Panc1 (cell line): Measurements from ENCODE around the gene PEX16. TPM values are rescaled to one million over a fixed set of nuclear protein-coding genes. Genes with fewer than 3 reads are reported as not detected.

ENCODE experiments used
- ATAC-seq: fragments of 200-7000 bp; cut with Tn5 transposase; 2 replicates; pipeline ENCODE4 v1.9.1; 2020; ENCODE audit warnings: mild to moderate bottlenecking, moderate library complexity
- BruUV-seq: library from RNA; stranded (reverse); fragments of 400-500 nt; replicated peaks from 2 replicates; lab custom pipeline; 2021; lab: Mats Ljungman, UMichigan
- CTCF ChIA-PET: fragments of 300-600 bp; sonication (Branson Sonifier 250); formaldehyde crosslinking; loops from one replicate; lab custom pipeline; 2022; ENCODE audit warnings: antibody characterized with exemption; lab: Charles Lee
- POLR2A ChIA-PET: fragments of 300-600 bp; sonication (Branson Sonifier 250); formaldehyde crosslinking; loops from one replicate; lab custom pipeline; 2022; ENCODE audit warnings: antibody characterized with exemption; lab: Charles Lee
- DNase-seq: peaks from one replicate; pipeline ENCODE4 v3.0.0-alpha.2; 2010; ENCODE audit warnings: low read depth, low spot score
- H3K27ac ChIP-seq: 2 replicates; pipeline ENCODE4 v1.5.1; 2011; ENCODE audit warnings: mild to moderate bottlenecking, low read length, inconsistent platforms
- H3K27me3 ChIP-seq: fragments of 200-500 bp; sonication (Bioruptor generic); 2 replicates; pipeline ENCODE4 v1.6.0; 2014; ENCODE audit warnings: low read length, inconsistent platforms; ENCODE audit not compliant: control insufficient read depth, insufficient read depth
- H3K36me3 ChIP-seq: fragments of 200-500 bp; sonication (Bioruptor generic); 2 replicates; pipeline ENCODE4 v1.5.1; 2014; ENCODE audit warnings: inconsistent platforms, mild to moderate bottlenecking, low read length, moderate library complexity; ENCODE audit not compliant: control insufficient read depth, insufficient read depth
- H3K4me1 ChIP-seq: 2 replicates; pipeline ENCODE4 v1.5.1; 2011; ENCODE audit warnings: inconsistent platforms, mild to moderate bottlenecking, low read length, moderate library complexity; ENCODE audit not compliant: control insufficient read depth, insufficient read depth
- H3K4me3 ChIP-seq, 2 experiments: 2 replicates each; pipeline ENCODE4 v1.5.1; 2011 to 2012; ENCODE audit warnings: low read depth in 2 of 2, low read length in 2 of 2, mild to moderate bottlenecking in 2 of 2, inconsistent platforms in 1 of 2, moderate library complexity in 1 of 2
- H3K9me3 ChIP-seq: fragments of 200-500 bp; sonication (Bioruptor generic); 2 replicates; pipeline ENCODE4 v1.5.1; 2014; ENCODE audit warnings: low read depth, mild to moderate bottlenecking, inconsistent platforms, low read length, moderate library complexity; ENCODE audit not compliant: control insufficient read depth, insufficient read depth
- POLR2AphosphoS5 ChIP-seq: IDR thresholded peaks from 2 replicates; pipeline ENCODE4 v1.6.1; 2012; ENCODE audit warnings: mild to moderate bottlenecking, low read depth, low read length, moderate library complexity
- REST ChIP-seq, 2 experiments: IDR thresholded peaks; 2 replicates each; pipeline ENCODE4 v1.6.1; 2011 to 2012; ENCODE audit warnings: low read depth in 2 of 2, control low read depth in 1 of 2, low read length in 1 of 2, mild to moderate bottlenecking in 1 of 2, moderate library complexity in 1 of 2; ENCODE audit not compliant: insufficient read depth in 1 of 2
- SIN3A ChIP-seq: IDR thresholded peaks from 2 replicates; pipeline ENCODE4 v1.6.1; 2012; ENCODE audit warnings: low read depth, mild to moderate bottlenecking, low read length, moderate library complexity, borderline replicate concordance; ENCODE audit not compliant: insufficient read depth
- TCF7L2 ChIP-seq: IDR thresholded peaks from 2 replicates; pipeline ENCODE4 v1.6.1; 2011; ENCODE audit warnings: mild to moderate bottlenecking, low read depth, low read length, inconsistent platforms
- in situ Hi-C: cut with HindIII; loops from 2 replicates; pipeline ENCODE4 v1.10.0; 2016; ENCODE audit warnings: low sequenced_read_pairs, low pct_unique_long_range_greater_than_20kb
- intact Hi-C: fragments of 100-400 bp; cut with micrococcal nuclease; formaldehyde crosslinking; loops from one replicate; pipeline ENCODE4 v1.10.0; 2022; ENCODE audit not compliant: unreplicated experiment
- total RNA-seq: library from RNA; stranded (reverse); gene quantifications from one replicate; pipeline ENCODE4 v1.2.1, GENCODE V29; 2021; ENCODE audit not compliant: unreplicated experiment

The PEX16 gene
- total RNA-seq, 1 experiment from 2014 or later = 37.5 TPM

GRCh38 chr11:45885274-45885920 is 32.3 kb downstream of the PEX16 start, which contains the start of gene MAPK8IP1:
Gene MAPK8IP1 (plus strand): TSS chr11:45885651. CDS start chr11:45885821, 170 bp downstream.
- no peak for DNase-seq
- Histone ChIP-seq H3K27me3 (no peaks in the 10 kb centered on the region), H3K36me3 (no peaks in the 10 kb centered on the region), H3K27ac (no peak within 1 kb of the TSS), H3K4me1 (no peaks in the 10 kb centered on the region), H3K9me3 (no peaks in the 10 kb centered on the region), H3K4me3 (peak within 1 kb of the TSS; percentile 31 to 45)
- ChIA-PET POLR2A (no interaction called here), CTCF (no interaction called here)
- TF ChIP-seq POLR2AphosphoS5 (no peak), TCF7L2 (no peak), REST (IDR thresholded peaks at IDR 0.05; ENCODE audit: insufficient read depth in 1 of 2, low read depth in 2 of 2, low read length in 1 of 2) (peak; percentile 91 to 95)
- intact Hi-C loops (no loop called here), in situ Hi-C loops (no loop called here)
- ATAC-seq = peak; percentile 84
- BruUV-seq = no TSS peak

- no peak for DNase-seq
- H3K4me3 ChIP-seq = no peak overlapping the region
- intact Hi-C loops = no loop called here
- in situ Hi-C loops = no loop called here
- H3K36me3 ChIP-seq = no peaks in the 10 kb centered on the region
- H3K27ac ChIP-seq = no peak overlapping the region
- BruUV-seq = no TSS peak
- no peaks in the 10 kb centered on the region for H3K27me3 ChIP-seq
- TF ChIP-seq SIN3A (no peak), REST (IDR thresholded peaks at IDR 0.05; ENCODE audit: insufficient read depth in 1 of 2, low read depth in 2 of 2, low read length in 1 of 2) (0 out of 4 replicates have a peak, but pooled peaks of 1 of the 2 experiments have one; percentile 0)
- ChIA-PET CTCF (no interaction called here), POLR2A (no interaction called here)
- no peak for ATAC-seq
- no peaks in the 10 kb centered on the region for H3K4me1 ChIP-seq
- H3K9me3 ChIP-seq = no peaks in the 10 kb centered on the region
Measured at GRCh38 chr11:45884596-45885185, 33.0 kb downstream of the PEX16 start.
